ENCODE measurements around the gene CELSR2. TPM values are rescaled to one million over a fixed set of nuclear protein-coding genes. Genes with fewer than 3 reads are reported as not detected.

The CELSR2 gene, protein sequence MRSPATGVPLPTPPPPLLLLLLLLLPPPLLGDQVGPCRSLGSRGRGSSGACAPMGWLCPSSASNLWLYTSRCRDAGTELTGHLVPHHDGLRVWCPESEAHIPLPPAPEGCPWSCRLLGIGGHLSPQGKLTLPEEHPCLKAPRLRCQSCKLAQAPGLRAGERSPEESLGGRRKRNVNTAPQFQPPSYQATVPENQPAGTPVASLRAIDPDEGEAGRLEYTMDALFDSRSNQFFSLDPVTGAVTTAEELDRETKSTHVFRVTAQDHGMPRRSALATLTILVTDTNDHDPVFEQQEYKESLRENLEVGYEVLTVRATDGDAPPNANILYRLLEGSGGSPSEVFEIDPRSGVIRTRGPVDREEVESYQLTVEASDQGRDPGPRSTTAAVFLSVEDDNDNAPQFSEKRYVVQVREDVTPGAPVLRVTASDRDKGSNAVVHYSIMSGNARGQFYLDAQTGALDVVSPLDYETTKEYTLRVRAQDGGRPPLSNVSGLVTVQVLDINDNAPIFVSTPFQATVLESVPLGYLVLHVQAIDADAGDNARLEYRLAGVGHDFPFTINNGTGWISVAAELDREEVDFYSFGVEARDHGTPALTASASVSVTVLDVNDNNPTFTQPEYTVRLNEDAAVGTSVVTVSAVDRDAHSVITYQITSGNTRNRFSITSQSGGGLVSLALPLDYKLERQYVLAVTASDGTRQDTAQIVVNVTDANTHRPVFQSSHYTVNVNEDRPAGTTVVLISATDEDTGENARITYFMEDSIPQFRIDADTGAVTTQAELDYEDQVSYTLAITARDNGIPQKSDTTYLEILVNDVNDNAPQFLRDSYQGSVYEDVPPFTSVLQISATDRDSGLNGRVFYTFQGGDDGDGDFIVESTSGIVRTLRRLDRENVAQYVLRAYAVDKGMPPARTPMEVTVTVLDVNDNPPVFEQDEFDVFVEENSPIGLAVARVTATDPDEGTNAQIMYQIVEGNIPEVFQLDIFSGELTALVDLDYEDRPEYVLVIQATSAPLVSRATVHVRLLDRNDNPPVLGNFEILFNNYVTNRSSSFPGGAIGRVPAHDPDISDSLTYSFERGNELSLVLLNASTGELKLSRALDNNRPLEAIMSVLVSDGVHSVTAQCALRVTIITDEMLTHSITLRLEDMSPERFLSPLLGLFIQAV (N-terminal part only)
- 1 to 10 TPM; 1.6 to 4.2 TPM for total RNA-seq
- polyA plus RNA-seq, result 1 to 10 TPM in 1 of 2 donors, under 1 TPM in 1; 0.38 to 2.1 TPM
- long read RNA-seq, donor 1, partial matches to known transcripts, result 1 of 2 reads
- long read RNA-seq, donor 1, other reads (novel, unspliced or antisense), result 1 of 2 reads
- long read RNA-seq, donor 2, partial matches to known transcripts, result 1 of 2 reads
- long read RNA-seq, donor 2, other reads (novel, unspliced or antisense), result 1 of 2 reads

DNA sequence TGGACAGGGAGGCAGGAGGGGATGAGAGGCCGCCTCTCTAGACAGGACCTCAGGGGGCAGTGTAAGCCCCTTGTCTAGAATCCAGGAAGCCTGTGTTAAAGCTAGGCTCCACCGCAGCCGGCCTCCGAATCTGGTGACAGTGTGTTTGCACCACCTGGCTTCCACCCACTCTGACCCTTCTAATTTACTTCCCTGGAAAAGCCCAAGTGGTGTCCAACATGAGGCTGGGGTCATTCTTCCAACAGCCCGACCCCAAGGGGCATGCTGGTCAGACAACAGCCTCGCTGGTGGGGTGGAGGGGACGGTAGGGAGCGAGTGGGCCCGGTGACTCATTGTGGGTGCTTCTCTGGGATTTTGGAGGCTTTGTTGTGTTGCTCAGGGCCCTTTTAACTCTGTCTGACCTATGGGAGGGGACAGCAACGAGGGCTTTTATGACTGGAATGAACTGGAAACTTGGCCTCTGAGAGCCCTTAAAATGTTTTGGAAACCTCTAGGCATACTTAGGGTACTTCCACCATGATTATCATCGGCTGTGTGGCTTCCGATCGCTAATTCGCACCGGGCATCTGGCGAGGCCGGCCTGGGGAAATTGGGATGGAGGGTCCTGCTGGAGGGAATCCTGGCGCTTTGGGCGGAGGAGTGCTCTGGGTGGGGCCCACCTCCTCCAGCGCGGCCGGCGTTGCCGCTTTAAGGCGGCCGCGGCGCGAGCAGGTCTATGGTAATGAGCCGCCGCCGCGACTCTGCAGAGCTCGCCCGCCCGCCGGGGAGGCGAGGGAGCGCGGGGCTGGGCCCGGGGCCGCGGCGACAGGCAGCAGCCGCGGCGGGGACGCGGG, at the start of gene CELSR2:
Gene CELSR2 (plus strand): TSS at position 743 of the 833 bp plus-strand sequence. CDS start 541 bp downstream, outside the sequence.
- 12 to 18% methylated on average over 33 to 49 of the region's 49 CpGs for WGBS, 2 donors
- Histone ChIP-seq H3K27me3 (ENCODE audit: control insufficient read depth in 1 of 2, insufficient read depth in 2 of 2, low read length in 1 of 2) (no peaks in the 10 kb centered on the region), H3K27ac (ENCODE audit: low read depth in 1 of 2, low read length in 2 of 2) (no peak within 1 kb of the TSS), H3K4me3 (ENCODE audit: low read length in 2 of 2) (peak within 1 kb of the TSS; percentile 58 to 66), H3K9me3 (ENCODE audit: control insufficient read depth, low read length) (no peaks in the 10 kb centered on the region), H3K36me3 (ENCODE audit: control insufficient read depth in 1 of 2, insufficient read depth in 2 of 2, low read length in 1 of 2) (no peaks in the 10 kb centered on the region), H3K4me1 (ENCODE audit: control insufficient read depth in 1 of 2, insufficient read depth in 2 of 2, low read length in 2 of 2) (peaks cover 0 to 1% of the 10 kb centered on the region in 2 donors)
- intact Hi-C loops (cut with DNase I), result no loop called here
- DNase-seq (peak; percentile 76 to 86), ATAC-seq (ENCODE audit: low FRiP score) (peak; percentile 64)

DNA sequence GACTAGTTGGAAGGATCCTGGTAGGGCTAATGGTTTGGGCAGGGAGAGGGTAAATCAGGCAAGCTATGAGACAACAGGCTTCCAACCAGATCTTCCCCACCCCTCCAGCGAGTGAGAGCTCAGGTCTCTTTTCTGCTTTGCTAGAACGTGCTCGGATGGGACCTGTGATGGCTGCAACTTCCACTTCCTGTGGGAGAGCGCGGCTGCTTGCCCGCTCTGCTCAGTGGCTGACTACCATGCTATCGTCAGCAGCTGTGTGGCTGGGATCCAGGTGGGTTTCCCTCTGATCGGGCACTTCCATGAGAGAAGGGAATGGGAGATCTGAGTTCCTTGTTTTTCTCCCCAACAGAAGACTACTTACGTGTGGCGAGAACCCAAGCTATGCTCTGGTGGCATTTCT, 49.6 kb upstream of the CELSR2 start:
- Histone ChIP-seq H3K4me3 (ENCODE audit: low read length in 2 of 2) (no peak overlapping the region), H3K4me1 (ENCODE audit: control insufficient read depth in 1 of 2, insufficient read depth in 2 of 2, low read length in 2 of 2) (no peaks in the 10 kb centered on the region), H3K9me3 (ENCODE audit: control insufficient read depth, low read length) (no peaks in the 10 kb centered on the region), H3K27me3 (ENCODE audit: control insufficient read depth in 1 of 2, insufficient read depth in 2 of 2, low read length in 1 of 2) (no peaks in the 10 kb centered on the region), H3K27ac (ENCODE audit: low read depth in 1 of 2, low read length in 2 of 2) (no peak overlapping the region), H3K36me3 (ENCODE audit: control insufficient read depth in 1 of 2, insufficient read depth in 2 of 2, low read length in 1 of 2) (no peaks in the 10 kb centered on the region)
- ATAC-seq (ENCODE audit: low FRiP score), result no peak
- 79 to 80% methylated on average over 10 of the region's 10 CpGs for WGBS, 2 donors
- no peak for DNase-seq
- intact Hi-C loops (cut with DNase I), result no loop called here

DNA sequence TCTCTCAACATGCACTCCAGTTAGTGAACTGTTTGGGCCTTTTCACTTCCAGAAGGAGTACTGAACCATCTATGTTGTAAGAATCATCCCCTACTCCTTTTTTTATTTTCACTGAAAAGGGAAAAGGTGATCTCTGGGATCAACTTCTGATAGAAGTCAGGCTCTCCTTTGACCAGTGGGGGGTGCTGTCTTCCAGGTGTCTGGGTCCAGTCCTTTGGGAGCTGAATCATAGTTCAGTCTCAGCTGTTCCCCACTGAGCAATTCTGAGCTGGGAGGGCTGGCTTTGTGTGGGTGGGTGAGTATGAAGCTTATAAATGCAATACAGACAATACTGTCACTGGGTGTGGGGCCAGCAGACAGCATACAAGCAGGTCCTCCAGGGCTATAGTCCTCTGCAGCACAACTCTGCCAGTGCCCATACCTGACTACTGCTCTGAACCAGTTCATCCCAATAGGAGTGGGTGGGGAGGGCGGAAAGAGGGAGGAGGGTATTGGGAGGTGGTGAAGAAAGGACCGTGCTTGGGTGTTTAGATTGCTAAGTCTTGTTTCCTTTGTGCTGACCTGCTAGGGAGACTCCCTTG, 48.1 kb upstream of the CELSR2 start:
- no peaks in the 10 kb centered on the region for H3K27me3 ChIP-seq (ENCODE audit: control insufficient read depth in 1 of 2, insufficient read depth in 2 of 2, low read length in 1 of 2)
- ATAC-seq (ENCODE audit: low FRiP score) (no peak), DNase-seq (no peak)
- no peak overlapping the region for H3K4me3 ChIP-seq (ENCODE audit: low read length in 2 of 2)
- H3K4me1 ChIP-seq (ENCODE audit: control insufficient read depth in 1 of 2, insufficient read depth in 2 of 2, low read length in 2 of 2), result no peaks in the 10 kb centered on the region
- H3K9me3 ChIP-seq (ENCODE audit: control insufficient read depth, low read length), result no peaks in the 10 kb centered on the region
- H3K27ac ChIP-seq (ENCODE audit: low read depth in 1 of 2, low read length in 2 of 2), result no peak overlapping the region
- 75 to 77% methylated on average over 2 of the region's 2 CpGs for WGBS, 2 donors
- no peaks in the 10 kb centered on the region for H3K36me3 ChIP-seq (ENCODE audit: control insufficient read depth in 1 of 2, insufficient read depth in 2 of 2, low read length in 1 of 2)
- intact Hi-C loops (cut with DNase I), result no loop called here

DNA sequence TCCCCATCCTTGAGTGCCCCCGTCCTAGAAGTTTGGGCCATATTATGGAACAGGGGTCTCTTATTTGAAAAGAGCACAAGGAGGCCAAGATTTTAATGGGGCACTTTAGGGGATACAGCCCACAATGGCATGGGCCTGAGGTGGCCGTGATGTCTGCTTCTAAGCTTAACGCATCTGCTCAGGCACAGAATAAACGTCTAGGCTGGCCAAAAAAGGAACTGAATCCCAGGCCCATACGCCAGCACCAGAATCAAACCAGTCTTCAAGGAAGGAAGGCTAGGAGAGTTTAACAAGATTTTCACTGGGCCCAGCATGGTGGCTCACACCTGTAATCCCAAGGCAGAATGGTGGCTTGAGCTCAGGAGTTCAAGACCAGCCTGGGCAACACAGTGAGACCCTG, 44.9 kb upstream of the CELSR2 start:
- DNase-seq, result no peak
- WGBS, 2 donors, result 74 to 77% methylated on average over 5 of the region's 5 CpGs

DNA sequence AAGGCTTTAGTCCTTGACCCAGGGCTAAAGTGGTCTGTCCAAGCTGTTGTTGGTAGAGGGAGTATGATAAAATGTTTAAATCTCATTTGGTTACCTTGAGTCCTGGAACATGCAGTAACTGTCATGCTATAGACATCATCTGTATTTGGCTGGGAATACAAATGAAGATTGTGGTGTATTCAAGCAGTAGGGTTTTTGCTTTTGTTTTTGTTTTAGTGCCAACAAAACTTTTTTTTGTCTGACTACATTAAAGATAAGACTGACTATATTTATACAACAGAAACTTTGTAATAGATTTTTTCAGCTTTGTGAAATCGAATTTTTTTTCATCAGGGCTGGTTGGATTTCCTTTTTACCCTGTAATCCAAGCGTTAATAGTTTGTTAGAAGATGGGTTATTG, 43.0 kb upstream of the CELSR2 start:
- 50 to 57% methylated on average over 2 of the region's 2 CpGs for WGBS, 2 donors
- Histone ChIP-seq H3K4me1 (ENCODE audit: control insufficient read depth in 1 of 2, insufficient read depth in 2 of 2, low read length in 2 of 2) (no peaks in the 10 kb centered on the region), H3K27ac (ENCODE audit: low read depth in 1 of 2, low read length in 2 of 2) (no peak overlapping the region), H3K4me3 (ENCODE audit: low read length in 2 of 2) (no peak overlapping the region), H3K27me3 (ENCODE audit: control insufficient read depth in 1 of 2, insufficient read depth in 2 of 2, low read length in 1 of 2) (no peaks in the 10 kb centered on the region), H3K36me3 (ENCODE audit: control insufficient read depth in 1 of 2, insufficient read depth in 2 of 2, low read length in 1 of 2) (no peaks in the 10 kb centered on the region), H3K9me3 (ENCODE audit: control insufficient read depth, low read length) (no peaks in the 10 kb centered on the region)
- intact Hi-C loops (cut with DNase I), result no loop called here
- ATAC-seq (ENCODE audit: low FRiP score) (no peak), DNase-seq (no peak)

More for the DNA sequence above, 44.9 kb upstream of the CELSR2 start:
- no peak for ATAC-seq (ENCODE audit: low FRiP score)
- Histone ChIP-seq H3K27me3 (ENCODE audit: control insufficient read depth in 1 of 2, insufficient read depth in 2 of 2, low read length in 1 of 2) (no peaks in the 10 kb centered on the region), H3K27ac (ENCODE audit: low read depth in 1 of 2, low read length in 2 of 2) (no peak overlapping the region), H3K4me3 (ENCODE audit: low read length in 2 of 2) (no peak overlapping the region), H3K36me3 (ENCODE audit: control insufficient read depth in 1 of 2, insufficient read depth in 2 of 2, low read length in 1 of 2) (no peaks in the 10 kb centered on the region), H3K4me1 (ENCODE audit: control insufficient read depth in 1 of 2, insufficient read depth in 2 of 2, low read length in 2 of 2) (no peaks in the 10 kb centered on the region), H3K9me3 (ENCODE audit: control insufficient read depth, low read length) (no peaks in the 10 kb centered on the region)
- intact Hi-C loops (cut with DNase I), result no loop called here

DNA sequence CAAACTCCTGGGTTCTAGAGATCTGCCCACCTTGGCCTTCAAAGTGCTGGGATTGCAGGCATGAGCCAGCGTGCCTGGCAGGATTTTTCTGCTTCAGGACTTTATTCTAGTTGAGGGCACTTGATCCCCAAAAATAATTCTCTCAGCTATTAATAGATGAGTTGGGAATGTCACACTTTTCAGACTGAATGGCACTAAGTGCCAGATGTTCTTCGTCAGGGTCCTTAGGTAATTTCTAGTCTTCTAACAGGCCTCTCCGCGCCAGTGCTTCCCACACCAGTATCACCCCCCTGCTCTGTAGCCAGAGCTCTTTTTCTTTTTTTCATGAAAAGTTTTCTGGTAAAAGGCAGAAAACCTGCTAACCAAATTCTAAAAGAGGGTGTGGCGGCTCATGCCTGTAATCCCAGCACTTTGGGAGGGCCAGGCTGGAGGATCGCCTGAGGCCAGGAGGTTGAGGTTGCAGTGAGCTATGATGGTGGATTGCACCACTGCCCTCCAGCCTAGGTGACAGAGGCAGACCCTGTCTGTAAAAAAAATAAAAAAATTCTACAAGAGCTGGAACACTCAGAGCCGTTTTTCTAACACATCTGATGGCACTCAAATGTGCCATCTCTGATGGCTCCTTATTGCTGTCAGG, 41.8 kb upstream of the CELSR2 start:
- H3K4me1 ChIP-seq (ENCODE audit: control insufficient read depth in 1 of 2, insufficient read depth in 2 of 2, low read length in 2 of 2), result no peaks in the 10 kb centered on the region
- H3K36me3 ChIP-seq (ENCODE audit: control insufficient read depth in 1 of 2, insufficient read depth in 2 of 2, low read length in 1 of 2), result no peaks in the 10 kb centered on the region
- 91 to 92% methylated on average over 7 of the region's 7 CpGs for WGBS, 2 donors
- intact Hi-C loops (cut with DNase I), result no loop called here
- H3K27ac ChIP-seq (ENCODE audit: low read depth in 1 of 2, low read length in 2 of 2), result no peak overlapping the region
- H3K27me3 ChIP-seq (ENCODE audit: control insufficient read depth in 1 of 2, insufficient read depth in 2 of 2, low read length in 1 of 2), result no peaks in the 10 kb centered on the region
- H3K9me3 ChIP-seq (ENCODE audit: control insufficient read depth, low read length), result no peaks in the 10 kb centered on the region
- ATAC-seq (ENCODE audit: low FRiP score) (no peak), DNase-seq (no peak)
- no peak overlapping the region for H3K4me3 ChIP-seq (ENCODE audit: low read length in 2 of 2)

DNA sequence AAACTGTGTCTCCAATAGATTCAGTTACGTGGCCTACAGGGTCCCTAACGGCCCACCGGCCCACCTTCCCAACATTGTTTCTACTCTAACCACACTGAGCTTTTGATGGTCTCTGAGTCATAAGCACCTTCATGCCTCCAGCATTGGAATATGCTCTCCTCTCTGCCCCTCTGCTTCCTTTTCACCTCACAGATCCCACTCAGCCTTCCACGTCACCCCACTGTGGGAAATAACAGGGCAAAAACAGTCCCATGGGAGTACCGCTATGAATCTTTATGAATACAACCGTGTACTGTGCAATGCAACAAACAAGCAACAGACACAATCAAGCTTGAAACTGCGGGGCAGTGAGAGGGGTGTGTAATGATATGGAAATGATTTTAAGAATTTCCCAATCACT, 40.9 kb upstream of the CELSR2 start:
- WGBS, 2 donors, result 65 to 71% methylated on average over 7 of the region's 7 CpGs
- no peak overlapping the region for H3K27ac ChIP-seq (ENCODE audit: low read depth in 1 of 2, low read length in 2 of 2)
- intact Hi-C loops (cut with DNase I), result no loop called here
- no peaks in the 10 kb centered on the region for H3K27me3 ChIP-seq (ENCODE audit: control insufficient read depth in 1 of 2, insufficient read depth in 2 of 2, low read length in 1 of 2)
- no peak overlapping the region for H3K4me3 ChIP-seq (ENCODE audit: low read length in 2 of 2)
- no peak for ATAC-seq (ENCODE audit: low FRiP score)
- no peak for DNase-seq
- no peaks in the 10 kb centered on the region for H3K36me3 ChIP-seq (ENCODE audit: control insufficient read depth in 1 of 2, insufficient read depth in 2 of 2, low read length in 1 of 2)
- no peaks in the 10 kb centered on the region for H3K4me1 ChIP-seq (ENCODE audit: control insufficient read depth in 1 of 2, insufficient read depth in 2 of 2, low read length in 2 of 2)
- no peaks in the 10 kb centered on the region for H3K9me3 ChIP-seq (ENCODE audit: control insufficient read depth, low read length)

Measured in aorta (tissue), 5 donors.